Liver (tissue), 3 donors: ENCODE results near the gene UBE2Q2.

ENCODE experiments used
- CTCF ChIP-seq: fragments of 150-350 bp; IDR thresholded peaks from 2 replicates; pipeline ENCODE4 v1.5.1; 2017; ENCODE audit warnings: improper control_type of control experiment, low read depth, low read length; ENCODE audit not compliant: missing input control
- GABPA ChIP-seq, 2 donors: IDR thresholded peaks in 1 of 2; conservative IDR thresholded peaks in 1 of 2; 2 replicates each; pipeline ENCODE4 v1.6.1; 2016; ENCODE audit warnings: antibody characterized with exemption in 2 of 2, mild to moderate bottlenecking in 1 of 2, moderate library complexity in 1 of 2
- HNF4G ChIP-seq: IDR thresholded peaks from 2 replicates; pipeline ENCODE4 v1.6.1; 2016; ENCODE audit warnings: antibody characterized with exemption
- MAX ChIP-seq: IDR thresholded peaks from 2 replicates; pipeline ENCODE4 v1.6.1; 2016; ENCODE audit warnings: antibody characterized with exemption
- RAD21 ChIP-seq, 2 donors: IDR thresholded peaks; 2 replicates each; pipeline ENCODE4 v1.6.1; 2016; ENCODE audit warnings: antibody characterized with exemption in 2 of 2, mild to moderate bottlenecking in 2 of 2
- REST ChIP-seq: IDR thresholded peaks from 2 replicates; pipeline ENCODE4 v1.6.1; 2016; ENCODE audit warnings: antibody characterized with exemption, mild to moderate bottlenecking
- SP1 ChIP-seq: IDR thresholded peaks from 2 replicates; pipeline ENCODE4 v1.6.1; 2018; ENCODE audit warnings: antibody characterized with exemption, mild to moderate bottlenecking
- donor health status: healthy.
- donor health status: healthy.

DNA sequence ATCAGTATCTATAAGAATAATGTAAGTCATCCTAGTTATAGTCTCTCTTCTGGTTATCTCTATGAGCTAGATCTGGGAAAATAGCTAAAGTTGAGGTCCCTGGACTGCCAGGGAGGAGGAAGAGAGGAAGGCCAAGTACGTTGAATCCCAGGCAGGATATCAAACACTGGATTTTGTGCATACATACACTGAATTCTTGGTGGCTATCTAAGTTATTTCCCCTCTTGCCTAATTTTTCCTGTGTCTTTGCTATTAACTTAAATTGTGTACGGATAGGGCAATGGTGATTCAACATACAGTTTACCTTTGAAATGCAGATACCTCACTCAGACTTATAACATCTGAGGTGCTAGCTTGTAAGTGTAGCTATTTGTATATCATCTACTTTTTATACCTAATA is 87.6 kb downstream of the UBE2Q2 start:
- TF ChIP-seq MAX (no peak), CTCF (no peak), SP1 (no peak), RAD21 (IDR thresholded peaks at IDR 0.05) (no peak), GABPA (IDR thresholded peaks at IDR 0.05 in 1 of 2, conservative IDR thresholded peaks at IDR 0.05 in 1 of 2) (no peak), REST (no peak), HNF4G (no peak)
